C4-2B (cell line): ENCODE data around the gene ERO1A.

Source experiments
- ZFX ChIP-seq: fragments of 450-650 bp; IDR thresholded peaks from 2 replicates; pipeline ENCODE4 v1.6.1; 2017
- TF ChIP-seq, protein P1 (sequence below): fragments of 450-650 bp; conservative IDR thresholded peaks from 2 replicates; pipeline ENCODE4 v1.5.1; 2017; ENCODE audit warnings: mild to moderate bottlenecking

GRCh38 chr14:52683985-52684520 lies 11.3 kb downstream of the ERO1A start:
- TF ChIP-seq, protein P1, sequence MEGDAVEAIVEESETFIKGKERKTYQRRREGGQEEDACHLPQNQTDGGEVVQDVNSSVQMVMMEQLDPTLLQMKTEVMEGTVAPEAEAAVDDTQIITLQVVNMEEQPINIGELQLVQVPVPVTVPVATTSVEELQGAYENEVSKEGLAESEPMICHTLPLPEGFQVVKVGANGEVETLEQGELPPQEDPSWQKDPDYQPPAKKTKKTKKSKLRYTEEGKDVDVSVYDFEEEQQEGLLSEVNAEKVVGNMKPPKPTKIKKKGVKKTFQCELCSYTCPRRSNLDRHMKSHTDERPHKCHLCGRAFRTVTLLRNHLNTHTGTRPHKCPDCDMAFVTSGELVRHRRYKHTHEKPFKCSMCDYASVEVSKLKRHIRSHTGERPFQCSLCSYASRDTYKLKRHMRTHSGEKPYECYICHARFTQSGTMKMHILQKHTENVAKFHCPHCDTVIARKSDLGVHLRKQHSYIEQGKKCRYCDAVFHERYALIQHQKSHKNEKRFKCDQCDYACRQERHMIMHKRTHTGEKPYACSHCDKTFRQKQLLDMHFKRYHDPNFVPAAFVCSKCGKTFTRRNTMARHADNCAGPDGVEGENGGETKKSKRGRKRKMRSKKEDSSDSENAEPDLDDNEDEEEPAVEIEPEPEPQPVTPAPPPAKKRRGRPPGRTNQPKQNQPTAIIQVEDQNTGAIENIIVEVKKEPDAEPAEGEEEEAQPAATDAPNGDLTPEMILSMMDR = no peak
- TF ChIP-seq ZFX = no peak
